ENCODE data around the gene USP26. TPM values are rescaled to one million over a fixed set of nuclear protein-coding genes. Genes with fewer than 3 reads are reported as not detected.

Gene USP26
- total RNA-seq, 1 experiment from 2014 or later: not detected

DNA sequence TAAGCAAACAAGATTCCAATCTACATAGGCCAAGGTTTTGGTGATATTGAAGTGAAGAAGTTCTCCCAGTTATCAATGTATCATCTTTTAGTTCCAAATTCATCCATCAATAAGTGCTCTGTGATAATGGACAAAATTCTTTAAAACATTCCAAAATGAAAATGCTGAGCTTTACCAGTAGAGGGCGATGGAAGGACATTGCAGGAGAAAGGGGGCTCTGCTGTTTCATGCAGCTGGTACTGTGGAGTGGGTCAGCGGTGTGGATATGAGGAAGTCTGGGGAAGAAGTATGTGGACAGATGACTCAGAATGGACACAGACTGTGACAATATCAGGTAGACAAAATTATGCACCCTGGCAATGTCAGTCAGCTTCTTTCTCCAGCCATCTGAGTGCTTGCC is 91.9 kb downstream of the USP26 start:
- ChIA-PET POLR2A (no interaction called here), CTCF (no interaction called here)
- H3K27ac ChIP-seq (ENCODE audit: low read length): no peak overlapping the region
- intact Hi-C loops (cut with micrococcal nuclease; ENCODE audit: unreplicated experiment): no loop called here
- DNase-seq (ENCODE audit: low read depth, low spot score) (peak; percentile 2), ATAC-seq (no peak)
- TF ChIP-seq POLR2AphosphoS5 (IDR thresholded peaks at IDR 0.05; ENCODE audit: low read depth, low read length): no peak
- TF ChIP-seq, protein P1, sequence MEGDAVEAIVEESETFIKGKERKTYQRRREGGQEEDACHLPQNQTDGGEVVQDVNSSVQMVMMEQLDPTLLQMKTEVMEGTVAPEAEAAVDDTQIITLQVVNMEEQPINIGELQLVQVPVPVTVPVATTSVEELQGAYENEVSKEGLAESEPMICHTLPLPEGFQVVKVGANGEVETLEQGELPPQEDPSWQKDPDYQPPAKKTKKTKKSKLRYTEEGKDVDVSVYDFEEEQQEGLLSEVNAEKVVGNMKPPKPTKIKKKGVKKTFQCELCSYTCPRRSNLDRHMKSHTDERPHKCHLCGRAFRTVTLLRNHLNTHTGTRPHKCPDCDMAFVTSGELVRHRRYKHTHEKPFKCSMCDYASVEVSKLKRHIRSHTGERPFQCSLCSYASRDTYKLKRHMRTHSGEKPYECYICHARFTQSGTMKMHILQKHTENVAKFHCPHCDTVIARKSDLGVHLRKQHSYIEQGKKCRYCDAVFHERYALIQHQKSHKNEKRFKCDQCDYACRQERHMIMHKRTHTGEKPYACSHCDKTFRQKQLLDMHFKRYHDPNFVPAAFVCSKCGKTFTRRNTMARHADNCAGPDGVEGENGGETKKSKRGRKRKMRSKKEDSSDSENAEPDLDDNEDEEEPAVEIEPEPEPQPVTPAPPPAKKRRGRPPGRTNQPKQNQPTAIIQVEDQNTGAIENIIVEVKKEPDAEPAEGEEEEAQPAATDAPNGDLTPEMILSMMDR (IDR thresholded peaks at IDR 0.05): peak; percentile 80
- no peaks in the 10 kb centered on the region for H3K27me3 ChIP-seq (ENCODE audit: control insufficient read depth, insufficient read depth, low read length)
- no peaks in the 10 kb centered on the region for H3K9me3 ChIP-seq (ENCODE audit: control insufficient read depth, insufficient read depth, low read depth, low read length)
- in situ Hi-C loops (cut with HindIII; ENCODE audit: low pct_unique_long_range_greater_than_20kb, low sequenced_read_pairs): no loop called here
- no peaks in the 10 kb centered on the region for H3K36me3 ChIP-seq (ENCODE audit: control insufficient read depth, insufficient read depth, low read length)
- H3K4me1 ChIP-seq (ENCODE audit: control insufficient read depth, insufficient read depth, low read length): no peaks in the 10 kb centered on the region
- no peak overlapping the region for H3K4me3 ChIP-seq (ENCODE audit: low read depth in 2 of 2, low read length in 2 of 2)
- no TSS peak for BruUV-seq (replicated peaks)

- intact Hi-C loops (cut with micrococcal nuclease; ENCODE audit: unreplicated experiment): no loop called here
- ChIA-PET POLR2A (no interaction called here), CTCF (no interaction called here)
- no TSS peak for BruUV-seq (replicated peaks)
- no peaks in the 10 kb centered on the region for H3K36me3 ChIP-seq (ENCODE audit: control insufficient read depth, insufficient read depth, low read length)
- no peak overlapping the region for H3K4me3 ChIP-seq (ENCODE audit: low read depth in 2 of 2, low read length in 2 of 2)
- H3K4me1 ChIP-seq (ENCODE audit: control insufficient read depth, insufficient read depth, low read length): no peaks in the 10 kb centered on the region
- no peak for ATAC-seq
- no peak overlapping the region for H3K27ac ChIP-seq (ENCODE audit: low read length)
- TF ChIP-seq, protein P1 (IDR thresholded peaks at IDR 0.05): no peak
- no peak for TF ChIP-seq TCF7L2 (IDR thresholded peaks at IDR 0.05; ENCODE audit: low read depth, low read length)
- TF ChIP-seq SIN3A (IDR thresholded peaks at IDR 0.05; ENCODE audit: borderline replicate concordance, insufficient read depth, low read depth, low read length): no peak
- TF ChIP-seq POLR2AphosphoS5 (IDR thresholded peaks at IDR 0.05; ENCODE audit: low read depth, low read length): no peak
- TF ChIP-seq, protein P2, sequence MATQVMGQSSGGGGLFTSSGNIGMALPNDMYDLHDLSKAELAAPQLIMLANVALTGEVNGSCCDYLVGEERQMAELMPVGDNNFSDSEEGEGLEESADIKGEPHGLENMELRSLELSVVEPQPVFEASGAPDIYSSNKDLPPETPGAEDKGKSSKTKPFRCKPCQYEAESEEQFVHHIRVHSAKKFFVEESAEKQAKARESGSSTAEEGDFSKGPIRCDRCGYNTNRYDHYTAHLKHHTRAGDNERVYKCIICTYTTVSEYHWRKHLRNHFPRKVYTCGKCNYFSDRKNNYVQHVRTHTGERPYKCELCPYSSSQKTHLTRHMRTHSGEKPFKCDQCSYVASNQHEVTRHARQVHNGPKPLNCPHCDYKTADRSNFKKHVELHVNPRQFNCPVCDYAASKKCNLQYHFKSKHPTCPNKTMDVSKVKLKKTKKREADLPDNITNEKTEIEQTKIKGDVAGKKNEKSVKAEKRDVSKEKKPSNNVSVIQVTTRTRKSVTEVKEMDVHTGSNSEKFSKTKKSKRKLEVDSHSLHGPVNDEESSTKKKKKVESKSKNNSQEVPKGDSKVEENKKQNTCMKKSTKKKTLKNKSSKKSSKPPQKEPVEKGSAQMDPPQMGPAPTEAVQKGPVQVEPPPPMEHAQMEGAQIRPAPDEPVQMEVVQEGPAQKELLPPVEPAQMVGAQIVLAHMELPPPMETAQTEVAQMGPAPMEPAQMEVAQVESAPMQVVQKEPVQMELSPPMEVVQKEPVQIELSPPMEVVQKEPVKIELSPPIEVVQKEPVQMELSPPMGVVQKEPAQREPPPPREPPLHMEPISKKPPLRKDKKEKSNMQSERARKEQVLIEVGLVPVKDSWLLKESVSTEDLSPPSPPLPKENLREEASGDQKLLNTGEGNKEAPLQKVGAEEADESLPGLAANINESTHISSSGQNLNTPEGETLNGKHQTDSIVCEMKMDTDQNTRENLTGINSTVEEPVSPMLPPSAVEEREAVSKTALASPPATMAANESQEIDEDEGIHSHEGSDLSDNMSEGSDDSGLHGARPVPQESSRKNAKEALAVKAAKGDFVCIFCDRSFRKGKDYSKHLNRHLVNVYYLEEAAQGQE (IDR thresholded peaks at IDR 0.05; ENCODE audit: insufficient read depth in 1 of 2, low read depth in 2 of 2, low read length in 1 of 2): no peak
- in situ Hi-C loops (cut with HindIII; ENCODE audit: low pct_unique_long_range_greater_than_20kb, low sequenced_read_pairs): no loop called here
- no peak for DNase-seq (ENCODE audit: low read depth, low spot score)
- 0 out of 2 replicates have a peak, but pooled peaks cover 4% of the 10 kb centered on the region for H3K27me3 ChIP-seq (ENCODE audit: control insufficient read depth, insufficient read depth, low read length)
- H3K9me3 ChIP-seq (ENCODE audit: control insufficient read depth, insufficient read depth, low read depth, low read length): no peaks in the 10 kb centered on the region
Observed at GRCh38 chrX:132999209-132999608, 97.7 kb downstream of the USP26 start.

- DNase-seq (ENCODE audit: low read depth, low spot score) (no peak), ATAC-seq (no peak)
- ChIA-PET POLR2A (no interaction called here), CTCF (no interaction called here)
- Histone ChIP-seq H3K4me3 (ENCODE audit: low read depth in 2 of 2, low read length in 2 of 2) (no peak overlapping the region), H3K4me1 (ENCODE audit: control insufficient read depth, insufficient read depth, low read length) (no peaks in the 10 kb centered on the region), H3K36me3 (ENCODE audit: control insufficient read depth, insufficient read depth, low read length) (no peaks in the 10 kb centered on the region), H3K27me3 (ENCODE audit: control insufficient read depth, insufficient read depth, low read length) (no peaks in the 10 kb centered on the region), H3K9me3 (ENCODE audit: control insufficient read depth, insufficient read depth, low read depth, low read length) (no peaks in the 10 kb centered on the region), H3K27ac (ENCODE audit: low read length) (no peak overlapping the region)
- intact Hi-C loops (cut with micrococcal nuclease; ENCODE audit: unreplicated experiment) (no loop called here), in situ Hi-C loops (cut with HindIII; ENCODE audit: low pct_unique_long_range_greater_than_20kb, low sequenced_read_pairs) (no loop called here)
- BruUV-seq (replicated peaks): no TSS peak
- TF ChIP-seq TCF7L2 (IDR thresholded peaks at IDR 0.05; ENCODE audit: low read depth, low read length) (no peak), SIN3A (IDR thresholded peaks at IDR 0.05; ENCODE audit: borderline replicate concordance, insufficient read depth, low read depth, low read length) (no peak), POLR2AphosphoS5 (IDR thresholded peaks at IDR 0.05; ENCODE audit: low read depth, low read length) (no peak)
- TF ChIP-seq, protein P1 (IDR thresholded peaks at IDR 0.05): no peak
- TF ChIP-seq, protein P2 (IDR thresholded peaks at IDR 0.05; ENCODE audit: insufficient read depth in 1 of 2, low read depth in 2 of 2, low read length in 1 of 2): no peak
Observed at GRCh38 chrX:132990835-132991234, 106.1 kb downstream of the USP26 start.
